Measurements from ENCODE around the gene BLTP3A. TPM values are rescaled to one million over a fixed set of nuclear protein-coding genes. Genes with fewer than 3 reads are reported as not detected.

Gene BLTP3A
- total and polyA plus RNA-seq, 2 of the 8 experiments (the other 6 are each of a cell fraction or from before 2014, with no cell fraction given), result 8.5 to 17.2 TPM

- TF ChIP-seq CHD7 (IDR thresholded peaks at IDR 0.05; ENCODE audit: insufficient replicate concordance, low read length) (no peak), ATF3 (IDR thresholded peaks at IDR 0.05; ENCODE audit: insufficient read depth, low read depth, low read length) (no peak), GTF2F1 (IDR thresholded peaks at IDR 0.05; ENCODE audit: borderline replicate concordance, low read depth, low read length) (no peak), MAFK (IDR thresholded peaks at IDR 0.05; ENCODE audit: low read depth, low read length) (no peak), RXRA (IDR thresholded peaks at IDR 0.05; ENCODE audit: insufficient read depth, low read depth, low read length) (no peak), KDM4A (IDR thresholded peaks at IDR 0.05; ENCODE audit: low read depth, low read length, severe bottlenecking) (no peak), CTCF (IDR thresholded peaks at IDR 0.05; ENCODE audit: control extremely low read depth in 1 of 3, insufficient read depth in 1 of 3, low read depth in 1 of 3, low read length in 3 of 3) (no peak)
Measured at GRCh38 chr6:34816635-34817301, 24.9 kb downstream of the BLTP3A start (continued).

All from H1 (cell line).